Mucosa of gallbladder (tissue), 1 donor: ENCODE data around the gene FAF2. TPM values are rescaled to one million over a fixed set of nuclear protein-coding genes. Genes with fewer than 3 reads are reported as not detected.
"Not testable (repeated sequence)": the region's sequence is repeated elsewhere in the genome, so short reads cannot be mapped to it uniquely, and the experiment has no call there.

ENCODE experiments used
- DNase-seq: peaks from one replicate; pipeline ENCODE4 v3.0.0-alpha.2; 2020; ENCODE audit warnings: low spot score
- total RNA-seq: library from RNA; stranded (reverse); gene quantifications from one replicate; pipeline ENCODE4 v1.2.1, GENCODE V29; 2021
- donor health status: DM: no; HTN: no; CAD: no.

Gene FAF2
- total RNA-seq, 1 donor from 2014 or later = 30.2 TPM

GRCh38 chr5:176418251-176418650, 29.9 kb upstream of the FAF2 start:
- DNase-seq = no peak

GRCh38 chr5:176420086-176420485, 28.1 kb upstream of the FAF2 start:
- DNase-seq = no peak

- DNase-seq = no peak
Observed at GRCh38 chr5:176420972-176421544, 27.1 kb upstream of the FAF2 start.

DNA sequence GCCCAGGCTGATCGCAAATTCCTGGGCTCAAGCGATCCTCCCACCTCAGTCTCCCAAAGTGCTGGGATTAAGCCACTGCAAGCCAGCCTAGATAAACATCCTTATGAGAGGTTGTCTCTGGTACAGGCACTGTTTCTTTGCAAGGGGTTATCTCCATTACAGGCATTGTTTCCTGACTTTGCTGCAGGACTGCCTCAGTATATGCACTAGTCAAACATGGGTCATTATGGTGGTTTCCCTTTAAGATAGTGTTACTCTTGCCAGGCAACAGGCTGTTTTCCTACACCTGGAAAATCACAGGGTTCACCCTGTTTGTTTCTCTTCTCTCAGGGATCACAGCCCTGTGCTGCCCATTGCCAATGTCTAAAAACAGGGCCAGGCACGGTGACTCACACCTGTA, 24.0 kb upstream of the FAF2 start:
- DNase-seq = no peak

GRCh38 chr5:176425138-176425537, 23.0 kb upstream of the FAF2 start:
- no peak for DNase-seq

- no peak for DNase-seq
Observed at GRCh38 chr5:176425791-176426190, 22.4 kb upstream of the FAF2 start.

GRCh38 chr5:176426876-176427275, 21.3 kb upstream of the FAF2 start:
- DNase-seq = no peak

GRCh38 chr5:176427971-176428370, 20.2 kb upstream of the FAF2 start:
- DNase-seq = no peak

- no peak for DNase-seq
Observed at GRCh38 chr5:176429972-176430371, 18.2 kb upstream of the FAF2 start.

DNA sequence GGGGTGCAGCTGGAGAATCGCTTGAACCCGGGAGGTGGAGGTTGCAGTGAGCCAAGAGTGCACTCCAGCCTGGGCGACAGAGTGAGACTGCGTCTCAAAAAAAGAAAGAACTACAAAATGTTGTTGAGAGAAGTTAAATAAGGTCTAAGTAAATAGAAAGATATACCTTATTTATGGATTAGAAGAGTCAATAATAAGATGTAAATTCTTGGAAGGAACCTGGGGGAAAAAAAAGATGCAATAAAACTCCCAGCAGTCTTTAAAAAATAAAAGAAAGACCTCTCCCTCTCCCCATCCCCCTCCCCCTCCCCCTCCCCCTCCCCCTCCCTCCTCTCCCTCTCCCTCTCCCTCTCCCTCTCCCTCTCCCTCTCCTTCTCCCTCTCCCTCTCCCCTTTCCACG, 15.5 kb upstream of the FAF2 start:
- DNase-seq = no peak

DNA sequence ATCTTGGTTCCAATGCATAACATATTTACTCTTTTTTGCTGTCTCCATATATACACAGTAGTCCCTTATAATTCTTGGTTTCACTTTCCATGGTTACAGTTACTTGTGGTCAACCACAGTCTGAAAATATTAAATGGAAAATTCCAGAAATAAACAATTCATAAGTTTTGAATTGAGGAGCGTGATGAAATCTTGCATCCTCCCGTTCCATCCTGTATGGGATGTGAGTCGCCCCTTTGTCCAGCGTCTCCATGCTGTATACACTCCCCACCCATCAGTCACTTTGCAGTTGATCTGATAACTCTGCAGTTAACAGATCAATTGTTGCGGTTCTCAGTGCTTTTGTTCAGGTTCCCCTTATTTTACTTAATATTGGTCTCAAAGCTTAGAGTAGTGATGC, 11.5 kb upstream of the FAF2 start:
- DNase-seq = no peak

DNA sequence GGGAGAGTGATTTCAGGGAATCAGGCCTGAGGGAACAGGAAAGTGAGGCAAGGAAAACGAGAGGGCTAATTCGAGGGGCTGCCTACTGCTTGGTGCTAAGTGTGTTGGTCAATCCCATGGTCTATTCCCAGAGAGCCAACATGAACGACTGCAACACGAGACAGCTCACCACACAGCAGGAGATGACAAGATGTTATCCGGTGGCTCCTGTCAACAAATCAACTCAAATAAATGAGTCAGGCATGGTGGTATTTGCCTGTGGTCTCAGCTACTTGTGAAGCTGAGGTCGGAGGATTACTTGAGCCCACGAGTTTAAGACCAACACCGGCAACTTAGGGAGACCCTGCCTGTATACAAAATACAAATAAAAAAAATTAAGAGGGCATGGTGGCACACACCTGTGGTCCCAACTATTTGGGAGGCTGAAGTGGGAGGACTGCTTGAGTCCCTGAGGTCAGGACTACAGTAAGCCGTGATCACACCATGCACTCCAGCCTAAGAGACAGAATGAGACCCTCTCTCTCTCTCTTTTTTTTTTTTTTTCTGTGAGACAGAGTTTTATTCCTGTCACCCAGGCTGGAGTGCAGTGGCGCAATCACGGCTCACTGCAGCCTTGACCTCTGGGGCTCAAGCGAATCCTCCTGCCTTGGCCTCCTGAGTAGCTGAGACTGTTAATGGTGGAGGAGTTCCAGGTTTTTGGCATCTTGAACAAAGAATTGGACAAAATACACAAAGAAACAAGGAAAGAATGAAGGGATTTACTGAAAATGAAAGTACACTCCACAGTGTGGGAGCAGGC, 9.0 kb upstream of the FAF2 start:
- no peak for DNase-seq

GRCh38 chr5:176440927-176441706, 7.1 kb upstream of the FAF2 start:
- no peak for DNase-seq

- no peak for DNase-seq
Observed at GRCh38 chr5:176441921-176442323, 6.3 kb upstream of the FAF2 start.

- not testable (repeated sequence) for DNase-seq
Observed at GRCh38 chr5:176442911-176443310, 5.3 kb upstream of the FAF2 start.

DNA sequence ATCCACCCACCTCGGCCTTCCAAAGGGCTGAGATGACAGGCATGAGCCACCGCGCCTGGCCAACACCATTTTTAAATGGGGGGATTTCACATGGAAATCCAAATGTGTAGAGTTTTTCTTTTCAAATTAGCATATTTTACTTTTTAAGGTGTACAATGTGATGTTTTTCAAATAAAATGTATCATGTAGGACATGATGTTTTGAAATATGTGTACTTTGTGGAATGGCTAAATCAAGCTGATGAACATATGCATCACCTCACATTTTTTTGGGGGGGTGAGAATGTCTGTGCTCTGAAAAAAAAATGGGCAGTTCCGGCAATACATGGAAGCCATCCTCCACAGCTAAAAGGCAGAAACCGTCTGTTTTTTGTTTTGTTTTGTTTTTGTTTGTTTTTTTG, 3.4 kb upstream of the FAF2 start:
- no peak for DNase-seq

- DNase-seq = no peak
Observed at GRCh38 chr5:176446028-176446665, 2.0 kb upstream of the FAF2 start.

DNA sequence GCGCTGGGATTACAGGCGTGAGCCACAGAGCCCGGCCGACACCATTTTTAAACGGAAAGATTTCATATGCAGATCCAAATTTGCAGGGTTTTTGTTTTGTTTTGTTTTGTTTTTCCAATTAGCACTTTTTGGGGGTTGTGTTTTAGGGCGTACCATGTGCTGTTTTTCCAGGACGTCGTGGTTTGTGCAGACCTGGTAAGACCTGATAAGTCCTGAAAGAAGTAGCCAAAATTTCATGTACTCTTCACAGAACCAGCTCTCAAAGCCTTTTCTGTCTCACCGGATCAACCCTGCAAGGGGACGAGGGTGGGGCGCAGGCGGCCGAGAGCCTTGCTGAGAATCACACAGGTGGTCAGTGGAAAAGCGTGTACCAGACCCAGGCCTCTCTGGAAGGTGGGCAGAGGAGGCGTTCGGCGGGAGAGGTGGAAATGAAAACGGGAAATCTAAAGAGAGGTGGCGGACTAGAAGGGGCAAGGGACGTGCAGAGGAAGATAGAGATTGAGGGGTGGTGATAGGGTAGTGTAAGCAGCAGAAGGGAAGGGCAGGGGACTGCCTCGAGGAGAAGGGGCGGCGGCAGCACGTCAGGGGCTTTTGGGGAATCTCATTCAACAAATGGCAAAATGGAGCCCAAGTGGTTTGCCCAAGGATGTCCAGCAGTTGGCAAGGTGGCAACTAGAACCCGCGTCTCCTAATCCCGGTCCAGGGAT, 1.1 kb upstream of the FAF2 start:
- no peak for DNase-seq

DNA sequence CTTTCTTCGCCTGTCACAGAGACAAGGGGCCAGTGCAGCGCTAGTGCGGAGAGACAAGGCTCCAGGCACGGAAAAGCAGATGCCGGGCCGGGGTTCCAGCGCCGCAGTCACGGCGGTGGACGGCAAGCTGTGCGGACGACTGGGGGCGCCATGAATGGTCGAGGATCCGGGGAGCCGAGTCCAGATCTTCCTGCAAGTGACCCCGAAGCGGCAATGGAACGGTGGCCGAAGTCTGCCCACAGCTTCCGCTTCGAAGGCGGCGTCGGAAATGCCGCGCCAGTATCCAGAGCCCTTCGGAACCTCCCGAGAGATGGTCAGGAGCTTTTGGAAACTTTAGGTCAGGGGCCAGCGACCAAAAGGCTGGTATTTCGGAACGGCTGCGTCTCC, 601 bp upstream of the FAF2 start:
- DNase-seq = no peak

GRCh38 chr5:176450077-176450476, 1.9 kb downstream of the FAF2 start:
- no peak for DNase-seq

DNA sequence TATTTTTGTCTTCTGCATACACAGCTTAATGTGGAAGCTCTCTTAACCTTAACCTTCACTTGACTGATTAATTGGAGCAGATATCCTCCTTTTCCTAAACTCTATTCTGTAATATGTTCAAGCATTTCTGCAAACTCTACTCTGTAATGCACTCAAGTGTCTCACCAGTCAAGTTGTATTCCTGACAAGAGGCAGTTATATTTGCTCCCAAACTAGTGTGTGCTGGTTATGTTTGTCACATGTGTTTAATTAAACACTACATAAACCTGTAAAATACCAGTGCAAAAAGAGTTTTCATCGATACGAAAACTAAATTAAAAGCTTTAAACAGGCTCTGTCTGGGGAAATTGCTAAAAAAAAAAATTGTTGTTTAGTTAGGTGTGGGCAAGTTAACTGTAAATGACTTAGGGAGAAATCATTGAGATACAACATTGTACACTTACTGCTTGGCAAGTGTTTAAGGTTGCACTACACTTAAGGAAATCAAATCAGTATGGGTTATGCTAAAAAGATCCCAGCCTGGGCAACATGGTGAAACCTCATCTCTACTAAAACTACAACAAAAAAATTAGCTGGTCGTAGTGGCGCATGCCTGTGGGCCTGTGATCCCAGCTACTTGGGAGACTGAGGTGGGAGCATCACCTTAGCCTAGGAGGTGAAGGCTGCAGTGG, 6.7 kb downstream of the FAF2 start:
- no peak for DNase-seq
